ENCODE results near the gene LRRK2. TPM values are rescaled to one million over a fixed set of nuclear protein-coding genes. Genes with fewer than 3 reads are reported as not detected.

Gene LRRK2
- total and polyA plus RNA-seq, 2 of the 13 experiments (the other 11 are each of a cell fraction or from before 2014, with no cell fraction given) = not detected

DNA sequence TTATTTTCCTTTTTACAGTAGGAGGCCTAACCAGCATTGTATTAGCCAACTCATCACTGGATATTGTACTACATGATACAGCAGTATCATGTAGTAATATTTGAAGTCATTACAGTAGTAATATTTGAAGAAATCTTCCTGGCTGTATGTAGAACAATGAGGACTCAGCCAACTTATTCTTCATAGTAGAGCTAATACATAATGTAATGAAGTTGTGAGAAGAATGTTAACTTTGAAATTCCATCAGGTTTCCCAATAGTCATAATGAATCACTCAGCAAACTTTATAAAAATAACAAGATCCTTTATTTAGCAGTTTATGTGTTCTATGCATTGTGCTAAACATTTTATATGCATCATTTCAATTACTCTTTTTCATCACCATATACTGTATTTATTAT, 61.8 kb downstream of the LRRK2 start (continued):
- TF ChIP-seq BRD4 (CRISPR knock-in tag; IDR thresholded peaks at IDR 0.05) (no peak), MYC (CRISPR knock-in tag; IDR thresholded peaks at IDR 0.05; ENCODE audit: borderline replicate concordance) (no peak), FOXO4 (CRISPR knock-in tag; conservative IDR thresholded peaks at IDR 0.05) (no peak), ZNF800 (CRISPR knock-in tag; IDR thresholded peaks at IDR 0.05) (no peak), GZF1 (CRISPR knock-in tag; IDR thresholded peaks at IDR 0.05) (no peak), ZNF646 (CRISPR knock-in tag; IDR thresholded peaks at IDR 0.05) (no peak)
